ENCODE data around the gene SLC6A13. TPM values are rescaled to one million over a fixed set of nuclear protein-coding genes. Genes with fewer than 3 reads are reported as not detected.

Gene SLC6A13
- total RNA-seq, 1 experiment from 2014 or later = not detected

DNA sequence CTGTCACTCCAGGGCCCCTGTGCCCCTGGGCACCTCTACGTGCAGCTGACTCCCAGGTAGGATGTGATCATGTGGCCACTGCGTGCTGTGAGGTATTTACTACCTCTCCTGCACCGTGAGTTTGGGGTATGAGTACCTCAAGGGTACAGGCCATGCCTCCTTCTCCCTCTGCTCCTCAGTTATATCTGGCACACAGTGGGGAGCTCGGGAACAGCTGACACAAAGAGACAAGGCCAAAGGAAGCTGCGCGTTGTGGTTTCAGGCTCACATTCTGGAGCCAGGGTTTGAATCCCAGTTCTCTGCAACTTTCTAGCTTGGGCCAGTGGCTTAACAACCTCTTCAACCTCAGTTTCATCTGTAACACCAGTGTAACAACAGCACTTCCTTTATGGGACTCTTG lies 40.9 kb downstream of the SLC6A13 start:
- no peak overlapping the region for H3K9ac ChIP-seq (ENCODE audit: low read length)
- ATAC-seq = no peak
- BruUV-seq (replicated peaks) = no TSS peak
- DNase-seq = no peak
- H3K27me3 ChIP-seq (ENCODE audit: low read length) = peaks cover 6% of the 10 kb centered on the region
- H3K36me3 ChIP-seq (ENCODE audit: low read depth, low read length) = no peaks in the 10 kb centered on the region; the same call in 1 of the 2 replicates
- intact Hi-C loops (cut with micrococcal nuclease) = no loop called here
- no peak overlapping the region for H3K4me2 ChIP-seq (ENCODE audit: low read length)
- H3K27ac ChIP-seq (ENCODE audit: low read length) = no peak overlapping the region
- no peak for TF ChIP-seq EZH2 (IDR thresholded peaks at IDR 0.05; ENCODE audit: low read length, unreplicated experiment)
- TF ChIP-seq, protein P1, sequence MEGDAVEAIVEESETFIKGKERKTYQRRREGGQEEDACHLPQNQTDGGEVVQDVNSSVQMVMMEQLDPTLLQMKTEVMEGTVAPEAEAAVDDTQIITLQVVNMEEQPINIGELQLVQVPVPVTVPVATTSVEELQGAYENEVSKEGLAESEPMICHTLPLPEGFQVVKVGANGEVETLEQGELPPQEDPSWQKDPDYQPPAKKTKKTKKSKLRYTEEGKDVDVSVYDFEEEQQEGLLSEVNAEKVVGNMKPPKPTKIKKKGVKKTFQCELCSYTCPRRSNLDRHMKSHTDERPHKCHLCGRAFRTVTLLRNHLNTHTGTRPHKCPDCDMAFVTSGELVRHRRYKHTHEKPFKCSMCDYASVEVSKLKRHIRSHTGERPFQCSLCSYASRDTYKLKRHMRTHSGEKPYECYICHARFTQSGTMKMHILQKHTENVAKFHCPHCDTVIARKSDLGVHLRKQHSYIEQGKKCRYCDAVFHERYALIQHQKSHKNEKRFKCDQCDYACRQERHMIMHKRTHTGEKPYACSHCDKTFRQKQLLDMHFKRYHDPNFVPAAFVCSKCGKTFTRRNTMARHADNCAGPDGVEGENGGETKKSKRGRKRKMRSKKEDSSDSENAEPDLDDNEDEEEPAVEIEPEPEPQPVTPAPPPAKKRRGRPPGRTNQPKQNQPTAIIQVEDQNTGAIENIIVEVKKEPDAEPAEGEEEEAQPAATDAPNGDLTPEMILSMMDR (conservative IDR thresholded peaks at IDR 0.05; ENCODE audit: low read depth, low read length) = no peak
- H3K4me1 ChIP-seq (ENCODE audit: insufficient read depth, low read length) = no peaks in the 10 kb centered on the region
- ChIA-PET CTCF (no interaction called here), POLR2A (ENCODE audit: unreplicated experiment) (no interaction called here)
- no peaks in the 10 kb centered on the region for H3K9me2 ChIP-seq (replicated peaks; ENCODE audit: low read length)
- no peaks in the 10 kb centered on the region for H3K79me2 ChIP-seq (ENCODE audit: low read length)
- no peak overlapping the region for H3K4me3 ChIP-seq (ENCODE audit: low read length)
- H2AFZ ChIP-seq (ENCODE audit: low read length) = no peak overlapping the region
- no peaks in the 10 kb centered on the region for H4K20me1 ChIP-seq (ENCODE audit: low read length)
- H3F3A ChIP-seq (ENCODE audit: low read length, unreplicated experiment) = no peaks in the 10 kb centered on the region
- H3K9me3 ChIP-seq (ENCODE audit: low read length) = no peaks in the 10 kb centered on the region

DNA sequence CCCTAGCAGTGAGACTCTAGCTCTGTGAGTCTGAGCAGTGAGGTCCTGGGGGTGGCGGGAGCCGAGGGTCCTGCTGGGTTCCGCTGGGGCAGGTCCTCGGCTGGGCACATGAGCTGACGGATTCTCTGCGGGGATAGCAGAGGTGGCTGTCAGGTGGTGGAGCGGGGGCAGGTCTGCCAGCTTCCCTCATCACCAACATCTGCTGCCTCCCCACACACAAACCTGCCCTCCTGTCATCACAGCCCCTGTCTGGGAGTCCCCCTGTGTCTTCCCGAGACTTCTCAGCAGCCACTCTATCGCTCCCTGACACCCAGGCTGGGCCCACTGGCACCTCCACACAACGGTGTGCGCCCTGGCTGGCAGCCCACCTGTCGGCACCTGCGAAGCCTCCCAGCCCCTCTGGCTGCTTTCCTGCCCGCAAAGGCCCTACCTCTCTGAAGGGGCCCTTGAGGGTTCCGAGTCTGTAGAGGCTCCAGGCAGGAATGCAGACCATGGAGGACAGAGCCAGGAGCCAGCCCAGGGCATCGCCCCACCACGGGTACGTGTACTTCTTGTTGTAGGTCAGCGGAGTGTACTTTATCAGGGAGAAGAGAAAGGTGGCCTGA lies 41.6 kb downstream of the SLC6A13 start:
- Histone ChIP-seq H3K9ac (ENCODE audit: low read length) (no peak overlapping the region), H3K9me2 (replicated peaks; ENCODE audit: low read length) (no peaks in the 10 kb centered on the region), H3F3A (ENCODE audit: low read length, unreplicated experiment) (no peaks in the 10 kb centered on the region), H3K27ac (ENCODE audit: low read length) (no peak overlapping the region), H3K27me3 (ENCODE audit: low read length) (no peaks in the 10 kb centered on the region; the same call in 1 of the 2 replicates), H3K4me2 (ENCODE audit: low read length) (no peak overlapping the region), H3K4me3 (ENCODE audit: low read length) (no peak overlapping the region), H3K4me1 (ENCODE audit: insufficient read depth, low read length) (no peaks in the 10 kb centered on the region), H3K9me3 (ENCODE audit: low read length) (no peaks in the 10 kb centered on the region), H4K20me1 (ENCODE audit: low read length) (no peaks in the 10 kb centered on the region), H3K36me3 (ENCODE audit: low read depth, low read length) (no peaks in the 10 kb centered on the region; the same call in 1 of the 2 replicates), H2AFZ (ENCODE audit: low read length) (no peak overlapping the region), H3K79me2 (ENCODE audit: low read length) (no peaks in the 10 kb centered on the region)
- TF ChIP-seq EZH2phosphoT487 (IDR thresholded peaks at IDR 0.05; ENCODE audit: borderline replicate concordance, low read length) (no peak), EZH2 (IDR thresholded peaks at IDR 0.05; ENCODE audit: low read length, unreplicated experiment) (no peak)
- TF ChIP-seq, protein P1 (conservative IDR thresholded peaks at IDR 0.05; ENCODE audit: low read depth, low read length) = no peak
- no TSS peak for BruUV-seq (replicated peaks)
- DNase-seq (no peak), ATAC-seq (no peak)
- POLR2A ChIA-PET (ENCODE audit: unreplicated experiment) = no interaction called here
- CTCF ChIA-PET = no interaction called here
- intact Hi-C loops (cut with micrococcal nuclease) = no loop called here

DNA sequence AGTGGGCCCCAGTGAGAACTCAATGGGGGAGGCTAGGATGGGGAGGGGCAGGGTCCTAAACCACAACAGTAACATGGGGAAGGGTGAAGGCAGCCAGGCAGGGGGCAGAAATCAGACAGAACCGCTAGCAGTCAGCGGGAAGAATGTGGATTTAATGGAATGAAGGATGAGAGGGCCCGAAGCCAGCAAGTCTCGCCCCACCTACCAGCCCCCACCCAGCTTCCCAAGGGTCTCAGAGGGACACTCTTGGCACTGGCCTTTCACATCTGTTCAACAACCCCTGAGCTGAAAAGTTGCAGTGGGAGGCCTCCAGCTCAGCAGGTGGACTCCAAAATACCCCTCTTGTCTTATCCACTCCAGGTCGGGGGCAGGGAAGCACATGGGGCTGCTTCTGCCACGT lies 42.1 kb downstream of the SLC6A13 start:
- no peaks in the 10 kb centered on the region; the same call in 1 of the 2 replicates for H3K27me3 ChIP-seq (ENCODE audit: low read length)
- H3K36me3 ChIP-seq (ENCODE audit: low read depth, low read length) = no peaks in the 10 kb centered on the region; the same call in 1 of the 2 replicates
- H3F3A ChIP-seq (ENCODE audit: low read length, unreplicated experiment) = no peaks in the 10 kb centered on the region
- TF ChIP-seq, protein P1 (conservative IDR thresholded peaks at IDR 0.05; ENCODE audit: low read depth, low read length) = no peak
- TF ChIP-seq EZH2phosphoT487 (IDR thresholded peaks at IDR 0.05; ENCODE audit: borderline replicate concordance, low read length) (no peak), EZH2 (IDR thresholded peaks at IDR 0.05; ENCODE audit: low read length, unreplicated experiment) (no peak)
- no peaks in the 10 kb centered on the region for H3K9me2 ChIP-seq (replicated peaks; ENCODE audit: low read length)
- H3K4me1 ChIP-seq (ENCODE audit: insufficient read depth, low read length) = no peaks in the 10 kb centered on the region
- ATAC-seq (no peak), DNase-seq (no peak)
- H3K4me2 ChIP-seq (ENCODE audit: low read length) = no peak overlapping the region
- H4K20me1 ChIP-seq (ENCODE audit: low read length) = no peaks in the 10 kb centered on the region
- no peaks in the 10 kb centered on the region for H3K9me3 ChIP-seq (ENCODE audit: low read length)
- H3K27ac ChIP-seq (ENCODE audit: low read length) = no peak overlapping the region
- CTCF ChIA-PET = no interaction called here
- H3K79me2 ChIP-seq (ENCODE audit: low read length) = no peaks in the 10 kb centered on the region
- no peak overlapping the region for H3K4me3 ChIP-seq (ENCODE audit: low read length)
- H2AFZ ChIP-seq (ENCODE audit: low read length) = no peak overlapping the region
- no TSS peak for BruUV-seq (replicated peaks)
- no peak overlapping the region for H3K9ac ChIP-seq (ENCODE audit: low read length)
- intact Hi-C loops (cut with micrococcal nuclease) = no loop called here
- POLR2A ChIA-PET (ENCODE audit: unreplicated experiment) = no interaction called here

Data from PC-3 (cell line).